Muscle of back (tissue), 11 donors: ENCODE results near the gene RRBP1. TPM values are rescaled to one million over a fixed set of nuclear protein-coding genes. Genes with fewer than 3 reads are reported as not detected.
A peak's percentile ranks its signal among the peaks of the same experiment; 100 is the strongest.

Experiments used
- DNase-seq, 3 donors: peaks; one replicate each; pipeline versions ENCODE4 v3.0.0 to v3.0.0-alpha.2; 2013
- polyA plus RNA-seq, 10 donors: library from polyadenylated mRNA; unstranded; fragments of 120-200 nt; gene quantifications; one replicate each; pipeline ENCODE4 v1.2.1, GENCODE V29; 2013; ENCODE audit not compliant: insufficient read length in 10 of 10

RRBP1 gene
- polyA plus RNA-seq, 10 donors = 104 to 177 (median 122) TPM

GRCh38 chr20:17612992-17613327 lies 69.1 kb downstream of the RRBP1 start:
- no peak for DNase-seq

DNA sequence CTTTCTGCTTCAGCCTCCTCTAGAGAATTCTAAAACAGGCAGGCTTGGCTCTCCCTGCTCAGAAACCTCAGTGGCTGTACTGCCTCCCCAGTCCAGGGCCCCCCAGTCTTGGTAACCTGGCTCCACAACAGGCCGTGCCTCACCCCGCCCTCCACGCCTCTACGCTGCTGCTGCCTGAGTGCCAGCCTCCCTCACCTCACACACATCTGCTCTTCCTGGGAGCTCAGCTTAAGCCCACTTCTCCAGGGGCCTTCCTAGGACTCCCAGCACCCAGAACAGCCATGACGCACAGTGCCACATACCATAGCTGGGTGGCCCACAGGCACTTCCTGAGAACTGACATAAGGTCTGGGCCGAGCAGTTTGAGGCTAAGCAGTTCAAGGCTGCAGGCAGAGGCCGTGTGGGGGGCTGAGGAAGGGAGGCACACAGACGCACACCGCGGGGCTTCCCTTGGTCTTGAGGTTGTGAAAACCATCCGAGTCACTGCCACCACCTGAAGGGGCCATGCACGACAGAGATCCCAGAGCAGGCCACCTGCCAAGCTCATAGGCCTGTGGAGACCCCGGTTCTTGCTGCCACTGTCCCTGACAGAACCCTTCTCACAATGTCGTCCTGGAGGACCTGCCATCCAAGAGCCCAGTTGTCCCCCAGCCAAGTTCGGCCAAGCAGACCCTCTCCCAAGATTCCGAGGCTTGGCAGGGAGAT lies 69.6 kb downstream of the RRBP1 start:
- DNase-seq = peak in 1 of 3 donors; percentile 55

DNA sequence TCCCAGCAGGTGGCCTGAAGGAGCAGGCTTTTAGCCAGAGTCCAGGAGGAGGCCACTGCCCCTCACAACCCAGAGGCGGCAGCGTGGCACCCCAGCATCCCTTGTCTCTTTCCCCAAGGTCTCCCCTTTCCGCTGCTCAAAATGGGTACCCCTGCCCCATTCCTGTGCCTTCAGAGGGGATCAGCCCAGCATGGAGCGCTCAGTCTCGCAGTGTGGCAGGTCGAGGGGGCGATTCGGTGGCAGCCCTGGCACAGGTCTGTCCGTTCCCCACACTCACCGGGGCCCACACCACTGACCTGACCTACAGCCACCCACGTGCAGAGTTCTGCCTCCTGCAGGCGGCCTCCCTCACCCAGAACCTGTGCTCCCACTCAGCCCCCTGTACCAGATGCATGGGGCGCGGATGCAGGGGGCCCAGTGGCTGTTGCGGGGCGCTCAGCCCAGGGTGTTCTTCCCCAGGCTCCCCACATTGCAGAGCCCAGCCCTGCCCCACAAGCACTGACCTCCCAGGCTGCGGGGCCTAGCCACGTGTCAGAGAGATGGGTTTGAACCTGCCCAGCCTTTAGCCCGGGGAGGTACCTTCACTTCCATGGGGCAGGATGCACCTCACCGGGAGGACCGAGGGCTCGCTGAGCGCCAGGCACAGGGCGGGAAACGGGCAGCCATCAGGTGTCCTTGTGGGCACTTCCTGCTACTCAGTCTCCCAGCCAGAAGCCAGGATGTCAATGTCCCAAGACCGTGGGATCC lies 70.3 kb downstream of the RRBP1 start:
- DNase-seq = no peak

DNA sequence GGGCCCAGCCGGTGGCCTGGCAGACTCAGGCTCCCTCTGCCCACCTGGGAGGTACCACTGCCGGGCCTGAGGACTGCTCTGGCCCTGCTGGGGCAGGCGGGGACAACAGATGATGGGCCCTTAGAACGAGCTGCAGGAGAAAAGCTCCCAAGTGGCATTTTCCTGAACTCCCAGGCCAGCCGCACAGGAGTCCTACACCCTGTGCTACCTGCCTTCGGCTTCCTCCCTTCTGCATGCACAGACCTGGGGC lies 70.8 kb downstream of the RRBP1 start:
- no peak for DNase-seq

- peak in 1 of 3 donors; percentile 53 for DNase-seq
These were observed 71.3 kb downstream of the RRBP1 start for GRCh38 chr20:17610566-17611289.

GRCh38 chr20:17609811-17610377 lies 72.1 kb downstream of the RRBP1 start:
- DNase-seq = no peak

DNA sequence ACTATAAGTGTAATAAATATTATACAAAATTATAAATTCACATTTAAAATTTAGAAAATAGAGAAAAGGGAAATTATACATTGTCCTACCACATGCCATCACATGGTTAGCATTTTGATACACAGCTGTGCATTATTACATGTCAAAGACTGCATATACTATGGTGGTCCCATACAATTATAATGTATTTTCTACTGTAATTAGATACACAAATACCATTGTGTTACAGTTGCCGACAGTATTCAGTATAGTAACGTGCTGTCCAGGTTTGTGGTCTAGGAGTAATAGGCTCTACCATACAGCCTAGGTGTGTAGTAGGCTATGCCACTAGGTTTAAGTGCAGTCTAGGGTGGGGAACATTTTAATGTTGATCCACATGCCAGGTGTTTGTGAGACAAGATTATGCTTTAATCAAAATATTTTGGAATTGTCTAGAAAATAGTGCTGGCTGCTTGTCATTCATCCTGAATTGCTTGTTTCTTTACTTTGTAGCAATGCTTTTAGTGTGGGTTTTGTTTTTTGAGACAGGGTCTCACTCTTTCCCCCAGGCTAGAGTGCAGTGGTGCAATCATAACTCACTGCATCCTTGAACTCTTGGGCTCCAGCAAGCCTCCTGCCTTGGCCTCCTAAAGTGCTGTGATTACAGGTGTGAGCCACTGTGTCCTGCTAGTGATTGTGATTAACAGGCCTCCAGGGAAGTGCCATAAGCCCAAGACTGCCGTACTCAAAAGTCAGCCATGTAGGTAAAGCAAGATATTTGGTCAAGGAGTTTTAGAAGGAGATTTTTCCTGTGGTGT lies 73.1 kb downstream of the RRBP1 start:
- no peak for DNase-seq

DNA sequence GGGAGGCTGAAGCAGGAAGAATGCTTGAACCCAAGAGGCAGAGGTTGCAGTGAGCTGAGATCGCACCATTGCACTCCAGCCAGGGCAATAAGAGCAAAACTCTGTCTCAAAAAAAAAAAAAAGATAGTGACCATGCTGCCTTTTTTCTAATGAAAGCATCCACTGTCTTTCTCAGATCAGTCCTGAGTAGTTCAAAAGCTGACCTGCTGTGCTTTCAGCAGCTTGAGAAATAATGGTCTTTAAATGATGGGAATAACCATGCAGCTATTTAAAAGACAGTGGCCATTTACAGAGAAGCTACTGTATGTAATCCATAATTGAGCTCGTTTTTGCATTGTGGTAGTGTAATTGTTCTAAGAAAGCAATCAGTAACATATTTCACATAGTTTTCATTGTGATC lies 76.0 kb downstream of the RRBP1 start:
- no peak for DNase-seq

DNA sequence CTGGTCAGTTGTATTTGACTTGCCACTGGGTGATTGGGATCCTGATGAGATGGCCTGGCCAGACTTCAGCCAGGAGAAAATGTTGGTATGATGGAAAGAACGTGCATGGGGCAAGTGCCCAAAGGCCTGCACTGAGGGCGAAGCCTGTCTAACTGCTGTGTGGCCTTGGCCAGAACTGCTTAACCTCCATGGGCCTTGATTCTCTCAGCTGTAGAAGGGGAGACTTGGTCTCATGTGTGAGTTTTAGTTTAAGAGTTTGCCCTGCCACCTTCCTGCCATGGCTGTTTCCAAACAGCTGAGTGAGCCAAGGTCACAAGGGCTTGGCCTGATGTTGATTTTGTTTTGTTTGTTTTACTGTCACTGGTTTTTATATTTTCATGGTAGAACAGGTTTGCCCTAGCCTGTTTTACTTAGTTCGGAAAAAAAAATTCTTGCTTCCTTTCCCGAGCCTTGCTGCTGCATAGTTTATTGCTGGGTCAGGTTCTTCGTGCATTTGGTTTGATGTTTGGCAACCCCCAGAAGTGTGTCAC lies 76.8 kb downstream of the RRBP1 start:
- no peak for DNase-seq

GRCh38 chr20:17602493-17602892 lies 79.5 kb downstream of the RRBP1 start:
- DNase-seq = no peak

DNA sequence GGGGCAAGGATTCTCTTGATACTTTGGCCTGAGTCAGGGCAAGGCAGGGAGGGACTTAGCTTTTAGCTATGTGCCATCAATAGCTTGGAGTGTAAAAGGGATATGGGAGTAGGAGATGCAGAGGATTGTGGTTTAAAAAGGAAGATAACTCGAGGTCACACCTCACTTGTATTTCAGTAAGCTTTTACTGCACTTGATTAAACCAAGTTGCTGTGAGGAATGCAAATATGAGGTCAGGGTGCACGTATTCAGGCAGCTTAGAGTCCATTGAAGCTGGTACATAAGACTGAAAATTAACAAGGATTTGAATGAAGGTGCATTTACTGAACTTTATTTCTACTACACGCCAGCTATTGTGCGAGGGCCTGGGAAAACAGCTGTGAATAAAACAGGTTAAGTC lies 80.1 kb downstream of the RRBP1 start:
- no peak for DNase-seq

GRCh38 chr20:17598013-17598550 lies 84.0 kb downstream of the RRBP1 start:
- DNase-seq = no peak

DNA sequence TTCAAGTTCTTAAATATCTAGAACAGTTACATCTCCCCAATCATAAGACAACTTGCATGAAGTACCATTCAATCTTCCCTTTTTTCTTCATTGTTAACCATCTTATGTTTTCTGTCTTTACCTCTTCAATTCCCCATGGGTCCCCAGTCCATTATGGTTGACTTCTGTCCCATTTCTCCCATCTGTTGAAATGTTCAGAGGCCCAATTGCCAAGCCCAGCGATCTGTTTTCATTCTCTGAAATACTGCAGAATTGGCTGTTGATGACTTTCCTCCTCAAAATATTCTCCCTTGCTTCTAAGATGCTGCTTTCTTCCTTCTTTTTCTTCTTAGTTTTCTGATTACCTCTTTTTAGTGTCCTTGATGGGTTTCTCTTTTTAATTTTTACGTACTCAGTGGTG lies 86.2 kb downstream of the RRBP1 start:
- peak in 1 of 3 donors; percentile 8 for DNase-seq

- DNase-seq = peak; percentile 44 to 82 (median 75)
These were observed 87.6 kb downstream of the RRBP1 start for GRCh38 chr20:17594443-17594842.

GRCh38 chr20:17593902-17594301 lies 88.1 kb downstream of the RRBP1 start:
- DNase-seq = no peak

DNA sequence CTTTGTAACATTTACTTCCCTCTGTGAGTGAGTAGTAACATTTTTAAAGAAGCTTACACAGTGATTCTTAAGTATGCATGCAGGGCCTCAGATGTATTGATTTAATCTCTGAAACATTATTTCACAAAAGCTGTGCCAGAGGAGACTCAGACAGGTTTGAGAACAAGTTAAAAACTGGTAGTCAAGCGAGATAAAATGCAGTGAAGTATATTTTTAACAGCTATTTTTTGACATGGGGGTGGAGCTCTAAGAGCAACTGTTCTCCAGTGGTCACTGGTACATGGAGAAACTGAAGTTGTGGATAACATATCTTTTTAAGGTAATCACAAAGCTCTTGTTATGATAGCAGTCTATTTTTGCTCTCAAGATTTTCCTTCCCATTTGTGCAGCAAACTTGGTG lies 91.8 kb downstream of the RRBP1 start:
- no peak for DNase-seq

GRCh38 chr20:17589161-17589834 lies 92.7 kb downstream of the RRBP1 start:
- no peak for DNase-seq

DNA sequence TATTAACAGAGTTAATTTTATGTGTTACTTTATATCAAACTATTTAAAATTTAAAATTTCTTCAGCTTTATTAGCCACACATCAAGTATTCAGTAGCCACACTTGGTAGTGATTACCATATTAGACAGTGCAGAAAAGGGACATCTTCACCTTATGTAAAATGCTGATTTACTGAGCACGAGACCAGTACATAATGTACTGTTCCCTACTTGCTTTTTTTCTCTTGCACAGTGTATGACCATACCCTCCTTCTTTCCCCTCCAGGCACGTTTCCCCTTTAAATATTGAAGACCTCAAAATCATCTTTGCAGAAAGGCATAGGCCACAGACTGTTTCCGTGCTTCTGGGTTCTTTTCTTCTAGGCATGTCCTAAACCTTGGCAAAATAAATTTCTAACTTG lies 94.2 kb downstream of the RRBP1 start:
- no peak for DNase-seq

- no peak for DNase-seq
These were observed 94.9 kb downstream of the RRBP1 start for GRCh38 chr20:17587148-17587547.

- no peak for DNase-seq
These were observed 95.8 kb downstream of the RRBP1 start for GRCh38 chr20:17586250-17586649.

GRCh38 chr20:17584689-17585088 lies 97.4 kb downstream of the RRBP1 start:
- DNase-seq = peak; percentile 34 to 75 (median 42)
